ENCODE results near the gene PRKX.
"Not testable (repeated sequence)": the region's sequence is repeated elsewhere in the genome, so short reads cannot be mapped to it uniquely, and the experiment has no call there.

PRKX gene

DNA sequence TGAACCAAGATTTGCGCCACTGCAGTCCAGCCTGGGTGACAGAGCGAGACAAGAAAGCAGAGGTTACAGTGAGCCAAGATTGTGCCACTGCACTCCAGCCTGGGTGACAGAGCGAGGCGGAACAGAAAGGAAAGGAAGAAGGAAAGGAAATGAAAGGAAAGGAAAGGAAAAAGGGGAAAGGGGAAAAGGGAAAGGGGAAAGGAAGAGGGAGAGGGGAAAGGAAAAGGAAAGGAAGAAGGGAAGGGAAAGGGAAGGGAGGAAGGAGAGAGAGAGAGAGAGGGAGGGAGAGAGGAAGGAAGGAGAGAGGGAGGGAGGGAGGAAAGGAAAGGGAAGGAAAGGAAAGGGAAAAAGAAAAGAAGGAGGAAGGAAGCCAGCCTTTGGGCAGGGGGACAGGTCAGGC is 76.6 kb downstream of the PRKX start:
- H3K4me3 ChIP-seq (ENCODE audit: low read depth, low read length), result no peak overlapping the region
- TF ChIP-seq, protein P1, sequence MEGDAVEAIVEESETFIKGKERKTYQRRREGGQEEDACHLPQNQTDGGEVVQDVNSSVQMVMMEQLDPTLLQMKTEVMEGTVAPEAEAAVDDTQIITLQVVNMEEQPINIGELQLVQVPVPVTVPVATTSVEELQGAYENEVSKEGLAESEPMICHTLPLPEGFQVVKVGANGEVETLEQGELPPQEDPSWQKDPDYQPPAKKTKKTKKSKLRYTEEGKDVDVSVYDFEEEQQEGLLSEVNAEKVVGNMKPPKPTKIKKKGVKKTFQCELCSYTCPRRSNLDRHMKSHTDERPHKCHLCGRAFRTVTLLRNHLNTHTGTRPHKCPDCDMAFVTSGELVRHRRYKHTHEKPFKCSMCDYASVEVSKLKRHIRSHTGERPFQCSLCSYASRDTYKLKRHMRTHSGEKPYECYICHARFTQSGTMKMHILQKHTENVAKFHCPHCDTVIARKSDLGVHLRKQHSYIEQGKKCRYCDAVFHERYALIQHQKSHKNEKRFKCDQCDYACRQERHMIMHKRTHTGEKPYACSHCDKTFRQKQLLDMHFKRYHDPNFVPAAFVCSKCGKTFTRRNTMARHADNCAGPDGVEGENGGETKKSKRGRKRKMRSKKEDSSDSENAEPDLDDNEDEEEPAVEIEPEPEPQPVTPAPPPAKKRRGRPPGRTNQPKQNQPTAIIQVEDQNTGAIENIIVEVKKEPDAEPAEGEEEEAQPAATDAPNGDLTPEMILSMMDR (IDR thresholded peaks at IDR 0.05; ENCODE audit: borderline replicate concordance, insufficient read depth, low read depth, low read length), result no peak

DNA sequence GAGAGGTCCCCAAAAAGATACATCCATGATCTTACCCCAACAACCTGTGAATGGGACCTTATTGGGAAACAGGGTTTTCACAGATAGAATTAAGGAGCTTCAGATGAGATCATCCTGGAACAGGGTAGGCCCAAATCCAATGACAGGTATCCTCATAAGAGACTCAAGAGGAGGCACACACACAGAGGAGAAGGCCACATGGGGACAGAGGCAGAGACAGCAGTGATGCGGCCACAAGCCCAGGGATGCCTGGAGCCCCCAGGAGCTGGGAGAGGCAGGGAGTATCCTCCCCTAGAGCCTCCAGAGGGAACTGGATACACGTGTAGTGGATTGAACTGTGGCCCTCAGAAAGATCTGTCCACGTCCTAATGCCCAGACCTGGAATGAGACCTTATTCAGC is 82.3 kb downstream of the PRKX start:
- TF ChIP-seq, protein P1 (IDR thresholded peaks at IDR 0.05; ENCODE audit: borderline replicate concordance, insufficient read depth, low read depth, low read length), result no peak
- H3K4me3 ChIP-seq (ENCODE audit: low read depth, low read length), result no peak overlapping the region

DNA sequence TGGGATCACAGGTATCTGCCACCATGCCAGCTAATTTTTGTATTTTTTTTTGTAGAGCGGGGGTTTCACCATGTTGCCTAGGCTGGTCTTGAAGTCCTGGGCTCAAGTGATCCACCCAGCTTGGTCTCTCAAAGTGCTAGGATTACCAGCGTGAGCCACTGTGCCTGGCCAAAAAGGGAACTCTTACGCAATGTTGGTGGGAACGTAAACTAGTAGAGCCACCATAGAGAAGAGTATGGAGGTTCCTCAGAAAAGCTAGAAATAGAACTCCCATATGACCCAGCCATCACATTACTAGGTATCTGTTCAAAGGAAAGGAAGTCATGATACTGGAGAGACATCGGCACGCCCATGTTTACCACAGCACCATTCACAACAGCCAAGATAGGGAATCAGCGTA is 85.9 kb downstream of the PRKX start:
- H3K4me3 ChIP-seq (ENCODE audit: low read depth, low read length), result no peak overlapping the region
- TF ChIP-seq, protein P1 (IDR thresholded peaks at IDR 0.05; ENCODE audit: borderline replicate concordance, insufficient read depth, low read depth, low read length), result no peak

DNA sequence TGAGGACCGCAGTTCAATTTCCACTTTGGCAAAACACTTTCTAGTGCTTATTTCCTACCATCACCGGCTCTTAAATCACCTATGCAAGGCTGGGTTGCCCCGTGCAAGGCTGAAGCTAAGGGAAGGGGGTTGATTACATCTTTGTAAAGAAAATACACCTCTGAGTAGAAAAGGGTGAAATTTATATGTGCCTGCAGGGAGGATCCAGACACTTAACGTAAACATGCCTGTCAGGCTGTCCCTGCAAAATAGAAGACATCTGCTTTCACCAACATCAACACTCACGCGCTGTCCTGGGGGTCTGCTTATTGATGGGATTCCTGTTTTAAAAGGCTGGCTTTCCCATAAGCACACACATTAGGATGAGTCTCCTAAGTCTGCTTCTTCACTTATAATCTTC is 92.0 kb downstream of the PRKX start:
- TF ChIP-seq, protein P1 (IDR thresholded peaks at IDR 0.05; ENCODE audit: borderline replicate concordance, insufficient read depth, low read depth, low read length), result no peak
- no peak overlapping the region for H3K4me3 ChIP-seq (ENCODE audit: low read depth, low read length)

DNA sequence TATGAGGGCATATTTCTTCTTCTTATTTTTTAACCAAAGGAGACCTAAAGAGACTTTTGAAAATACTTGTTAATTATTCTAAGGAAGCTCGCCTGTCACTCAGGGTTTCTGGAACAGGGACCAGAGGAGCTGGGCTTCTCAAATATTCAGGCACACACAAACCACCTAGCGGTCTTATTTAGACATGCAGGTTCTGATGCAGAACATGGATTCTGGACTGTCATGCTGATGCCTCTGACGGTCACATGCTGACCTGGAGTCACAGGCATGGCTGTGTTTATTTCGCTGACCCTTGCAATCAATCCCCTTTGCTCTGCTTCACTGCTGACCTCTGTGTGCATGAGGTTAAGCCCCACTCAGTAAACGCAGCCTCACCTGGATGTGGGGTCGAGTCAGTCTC is 101.7 kb downstream of the PRKX start:
- H3K4me3 ChIP-seq (ENCODE audit: low read depth, low read length), result not testable (repeated sequence)

DNA sequence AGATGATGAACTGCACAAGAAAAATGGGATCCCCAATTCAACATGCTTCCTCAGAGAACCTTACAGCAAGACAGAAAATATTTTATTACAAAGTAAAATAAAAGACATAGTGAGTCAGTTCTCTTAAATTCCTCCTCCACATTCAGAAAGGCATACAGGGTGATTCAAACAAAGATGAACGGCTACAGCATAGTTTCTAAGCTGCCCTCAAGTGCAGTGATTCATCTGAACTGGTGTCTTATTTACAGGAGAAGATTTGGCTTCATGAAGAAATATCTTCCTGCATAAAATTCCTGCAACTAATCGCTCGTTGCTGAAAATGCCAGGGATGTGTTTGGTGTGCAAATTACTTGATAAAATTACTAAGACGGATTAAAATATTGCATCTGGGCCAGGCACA is 103.6 kb downstream of the PRKX start:
- TF ChIP-seq, protein P1 (IDR thresholded peaks at IDR 0.05; ENCODE audit: borderline replicate concordance, insufficient read depth, low read depth, low read length), result no peak
- no peak overlapping the region for H3K4me3 ChIP-seq (ENCODE audit: low read depth, low read length)

DNA sequence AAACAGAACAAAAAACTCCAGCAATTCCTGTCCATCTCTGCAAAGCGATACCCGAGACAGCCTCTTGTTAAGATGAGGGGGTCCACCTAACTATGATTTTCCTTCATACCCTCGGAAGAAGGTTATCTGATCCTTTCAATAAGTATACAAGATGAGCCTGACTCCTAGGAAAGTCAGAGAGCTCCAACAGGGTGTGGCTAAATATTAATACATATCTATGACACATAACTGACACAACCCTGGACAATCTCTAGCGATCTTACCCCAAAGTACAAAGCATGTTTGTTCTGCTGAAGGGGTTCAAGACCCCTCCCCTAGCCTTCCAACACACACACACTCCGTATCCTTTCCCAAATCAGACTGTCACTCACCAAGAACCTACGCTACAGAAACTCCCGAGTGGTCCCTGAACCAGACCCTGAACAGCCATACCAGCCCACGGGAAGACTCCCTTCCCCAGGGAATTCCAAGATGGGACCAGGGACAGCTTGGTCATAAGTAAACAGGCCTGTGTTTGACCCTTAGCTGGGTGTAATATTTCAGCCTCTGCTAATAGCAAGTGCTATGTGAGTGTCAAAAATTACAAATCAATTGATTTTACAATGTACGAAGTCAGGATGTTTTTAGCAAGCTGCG is 110.3 kb downstream of the PRKX start:
- TF ChIP-seq, protein P1 (IDR thresholded peaks at IDR 0.05; ENCODE audit: borderline replicate concordance, insufficient read depth, low read depth, low read length), result no peak
- H3K4me3 ChIP-seq (ENCODE audit: low read depth, low read length), result no peak overlapping the region

Data from GM12875 (cell line).